ENCODE results near the gene PIBF1. TPM values are rescaled to one million over a fixed set of nuclear protein-coding genes. Genes with fewer than 3 reads are reported as not detected.
A peak's percentile ranks its signal among the peaks of the same experiment; 100 is the strongest.

PIBF1 gene
- total and polyA plus RNA-seq, 2 of the 4 experiments (the other 2 are of a cell fraction): 5.1 to 13.3 TPM

GRCh38 chr13:72852207-72852606 is 70.3 kb downstream of the PIBF1 start:
- no peak overlapping the region for H3K18ac ChIP-seq (ENCODE audit: low read depth, low read length)
- ChIA-PET CTCF (interaction anchor here (0.6 kb wide), 1 partner anchor 352 kb away, joined by 7 read pairs; no protein-coding TSS in a partner anchor), POLR2A (ENCODE audit: unreplicated experiment) (interaction anchor here (0.5 kb wide), 1 partner anchor 217 kb away, joined by 5 read pairs; no protein-coding TSS in a partner anchor)
- no peaks in the 10 kb centered on the region for H4K20me1 ChIP-seq (ENCODE audit: insufficient read depth, low read length)
- H3K14ac ChIP-seq (replicated peaks; ENCODE audit: low read depth, low read length): no peak overlapping the region
- no peak overlapping the region for H3K27ac ChIP-seq (ENCODE audit: insufficient read depth, low read length)
- no peak overlapping the region for H2BK15ac ChIP-seq (ENCODE audit: low read depth, low read length)
- no peak for DNase-seq
- H3K9ac ChIP-seq (ENCODE audit: low read depth, low read length): no peak overlapping the region
- no peak overlapping the region for H4K8ac ChIP-seq (ENCODE audit: low read depth in 2 of 2, low read length in 2 of 2)
- H2AK9ac ChIP-seq (replicated peaks; ENCODE audit: low read depth, low read length, poor library complexity): peak overlapping the region; percentile 70
- no peak overlapping the region for H3K4ac ChIP-seq (ENCODE audit: low read depth, low read length)
- intact Hi-C loops (cut with micrococcal nuclease) (no loop called here), in situ Hi-C loops (cut with MboI; ENCODE audit: low sequenced_read_pairs) (no loop called here), dilution Hi-C loops (cut with HindIII; ENCODE audit: low sequenced_read_pairs, unreplicated experiment) (no loop called here)
- WGBS, 2 experiments (ENCODE audit: extremely low coverage in 2 of 2, insufficient read length in 1 of 2): 97% methylated on average over 7 of the region's 12 CpGs; no CpG with 5 or more reads in 1 of the 2 experiments
- no peak for ATAC-seq (ENCODE audit: low read depth)
- peaks cover 2% of the 10 kb centered on the region; the same call in 1 of the 2 replicates for H3K9me1 ChIP-seq (ENCODE audit: insufficient read depth, low read length)
- no peak overlapping the region for H2BK20ac ChIP-seq (ENCODE audit: low read depth, low read length)
- no peak overlapping the region for H2BK5ac ChIP-seq (ENCODE audit: low read depth, low read length, poor library complexity, severe bottlenecking)
- no peak overlapping the region for H3K23ac ChIP-seq (ENCODE audit: low read depth, low read length)
- H3K9me3 ChIP-seq (ENCODE audit: control insufficient read depth, insufficient read depth, low read length): no peaks in the 10 kb centered on the region
- no peak overlapping the region for H3K4me3 ChIP-seq (ENCODE audit: insufficient read depth, low read depth, low read length)
- BruUV-seq (replicated peaks): no TSS peak
- TF ChIP-seq FOS (IDR thresholded peaks at IDR 0.05; ENCODE audit: low read depth, low read length) (no peak), SMC3 (IDR thresholded peaks at IDR 0.05; ENCODE audit: low read depth, low read length) (no peak)
- no peak overlapping the region for H3K56ac ChIP-seq (ENCODE audit: extremely low read depth, insufficient read depth, low read length)
- peaks cover 0 to 2% of the 10 kb centered on the region in 2 experiments; a peak in 1 of 4 replicates for H3K79me1 ChIP-seq (ENCODE audit: low read depth in 1 of 2, low read length in 2 of 2)
- H2BK120ac ChIP-seq (ENCODE audit: low read depth, low read length): no peak overlapping the region
- no peak overlapping the region for H4K5ac ChIP-seq (ENCODE audit: low read depth, low read length)
- H4K91ac ChIP-seq (ENCODE audit: insufficient read depth, low read depth, low read length): no peak overlapping the region
- H2AK5ac ChIP-seq (ENCODE audit: low read depth, low read length): no peak overlapping the region
- H3K4me1 ChIP-seq (ENCODE audit: control insufficient read depth, insufficient read depth, low read length): no peaks in the 10 kb centered on the region
- H3K4me2 ChIP-seq (ENCODE audit: low read depth, low read length): no peak overlapping the region
- no peaks in the 10 kb centered on the region for H3K27me3 ChIP-seq (ENCODE audit: control insufficient read depth, insufficient read depth, low read length)
- no peak overlapping the region for H2AFZ ChIP-seq (replicated peaks; ENCODE audit: low read length, poor library complexity)
- H3K36me3 ChIP-seq (ENCODE audit: control insufficient read depth, insufficient read depth, low read length): peaks cover 14% of the 10 kb centered on the region; the same call in 1 of the 2 replicates

All from IMR-90 (cell line).